ENCODE results near the gene EPN2. TPM values are rescaled to one million over a fixed set of nuclear protein-coding genes. Genes with fewer than 3 reads are reported as not detected.

Gene EPN2
- total RNA-seq, 1 donor from 2014 or later: 30.8 TPM

- no peak for DNase-seq (ENCODE audit: low read depth, low spot score)
Observed at GRCh38 chr17:19330271-19330670, 93.1 kb downstream of the EPN2 start.

DNA sequence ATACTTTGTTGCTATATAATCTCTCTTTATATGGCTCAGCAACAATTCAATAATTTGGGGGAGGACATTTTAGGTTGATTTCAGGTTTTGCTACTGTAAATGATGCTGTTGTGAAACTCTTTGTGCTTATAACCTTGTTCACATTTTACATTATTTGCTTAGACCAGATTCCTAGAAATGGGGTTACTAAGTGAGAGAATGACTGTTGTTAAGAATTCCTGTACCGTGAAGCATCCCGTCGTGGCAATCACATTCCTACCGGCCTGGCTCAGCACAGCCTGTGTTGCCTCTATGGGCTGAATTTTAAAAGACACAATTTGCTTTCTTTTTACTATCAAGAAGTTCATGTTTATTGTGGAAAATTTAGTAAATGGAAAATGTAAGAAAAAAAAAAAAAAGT is 94.0 kb downstream of the EPN2 start:
- DNase-seq (ENCODE audit: low read depth, low spot score): no peak

DNA sequence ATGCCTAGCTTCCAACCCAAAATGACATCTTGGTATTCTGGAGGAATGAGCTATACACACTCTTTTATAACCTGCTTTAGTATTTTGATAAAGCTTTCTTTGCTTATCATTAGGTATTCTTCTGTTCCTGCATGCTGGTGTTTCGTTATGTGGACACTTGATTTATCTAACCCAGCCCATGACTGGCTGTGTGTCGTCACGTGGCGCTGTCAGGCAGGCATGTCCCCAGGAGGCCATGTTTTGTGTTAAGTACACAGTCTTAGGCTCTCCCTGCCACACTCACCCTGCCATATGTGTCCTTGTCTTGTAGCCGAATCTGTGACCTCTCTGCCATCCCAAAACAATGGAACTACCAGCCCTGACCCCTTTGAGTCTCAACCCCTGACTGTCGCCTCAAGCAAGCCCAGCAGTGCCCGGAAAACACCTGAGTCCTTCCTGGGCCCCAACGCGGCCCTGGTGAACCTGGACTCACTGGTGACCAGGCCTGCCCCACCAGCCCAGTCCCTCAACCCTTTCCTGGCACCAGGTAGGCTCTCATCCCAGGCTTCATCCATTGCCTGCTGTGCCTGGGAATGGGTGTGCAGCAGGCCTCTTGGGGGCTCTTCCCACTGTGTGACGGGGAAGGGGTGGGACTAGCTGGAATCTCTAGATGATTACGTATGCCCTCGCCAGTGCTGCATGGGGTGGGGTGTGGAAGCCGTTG is 94.5 kb downstream of the EPN2 start:
- DNase-seq (ENCODE audit: low read depth, low spot score): no peak

GRCh38 chr17:19332371-19333131 is 95.4 kb downstream of the EPN2 start:
- DNase-seq (ENCODE audit: low read depth, low spot score): no peak

- DNase-seq (ENCODE audit: low read depth, low spot score): no peak
Observed at GRCh38 chr17:19333132-19333440, 95.9 kb downstream of the EPN2 start.

DNA sequence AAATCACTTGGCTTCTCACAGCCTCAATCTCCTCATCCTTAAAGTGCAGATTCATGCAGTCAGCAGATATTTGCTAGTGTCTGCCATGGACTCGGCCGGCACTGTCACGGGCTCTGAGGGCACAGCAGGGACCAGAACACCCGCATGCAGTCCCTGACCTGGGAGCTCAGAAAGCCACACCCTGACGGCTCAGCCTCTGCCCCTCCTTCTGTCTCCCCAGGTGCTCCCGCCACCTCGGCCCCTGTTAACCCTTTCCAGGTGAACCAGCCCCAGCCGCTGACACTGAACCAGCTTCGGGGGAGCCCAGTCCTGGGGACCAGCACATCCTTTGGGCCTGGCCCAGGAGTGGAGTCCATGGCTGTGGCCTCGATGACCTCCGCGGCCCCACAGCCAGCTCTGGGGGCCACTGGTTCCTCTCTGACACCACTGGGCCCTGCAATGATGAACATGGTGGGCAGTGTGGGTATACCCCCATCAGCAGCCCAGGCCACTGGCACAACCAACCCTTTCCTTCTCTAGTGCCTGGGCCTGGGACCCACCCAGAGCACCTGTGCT is 96.6 kb downstream of the EPN2 start:
- no peak for DNase-seq (ENCODE audit: low read depth, low spot score)

DNA sequence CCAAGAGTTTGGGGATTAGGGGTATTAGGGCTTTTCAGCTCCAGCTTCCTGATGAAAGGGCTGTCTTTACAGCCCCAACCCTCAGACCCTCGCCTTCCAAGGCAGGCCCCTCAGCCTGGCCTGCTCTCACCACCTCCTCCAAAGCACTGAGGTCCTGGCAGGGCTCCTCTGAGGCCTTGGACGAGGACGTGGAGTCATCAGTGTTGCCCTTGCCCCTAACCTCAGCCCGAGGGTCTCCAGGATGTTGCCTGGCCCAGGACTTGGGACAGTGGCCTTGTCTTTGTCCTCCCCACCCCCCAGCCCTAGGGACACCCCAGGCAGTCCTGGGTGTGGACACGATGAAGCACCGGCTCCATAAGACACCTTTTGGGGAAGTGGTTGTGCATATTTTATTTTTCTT is 97.2 kb downstream of the EPN2 start:
- DNase-seq (ENCODE audit: low read depth, low spot score): no peak

DNA sequence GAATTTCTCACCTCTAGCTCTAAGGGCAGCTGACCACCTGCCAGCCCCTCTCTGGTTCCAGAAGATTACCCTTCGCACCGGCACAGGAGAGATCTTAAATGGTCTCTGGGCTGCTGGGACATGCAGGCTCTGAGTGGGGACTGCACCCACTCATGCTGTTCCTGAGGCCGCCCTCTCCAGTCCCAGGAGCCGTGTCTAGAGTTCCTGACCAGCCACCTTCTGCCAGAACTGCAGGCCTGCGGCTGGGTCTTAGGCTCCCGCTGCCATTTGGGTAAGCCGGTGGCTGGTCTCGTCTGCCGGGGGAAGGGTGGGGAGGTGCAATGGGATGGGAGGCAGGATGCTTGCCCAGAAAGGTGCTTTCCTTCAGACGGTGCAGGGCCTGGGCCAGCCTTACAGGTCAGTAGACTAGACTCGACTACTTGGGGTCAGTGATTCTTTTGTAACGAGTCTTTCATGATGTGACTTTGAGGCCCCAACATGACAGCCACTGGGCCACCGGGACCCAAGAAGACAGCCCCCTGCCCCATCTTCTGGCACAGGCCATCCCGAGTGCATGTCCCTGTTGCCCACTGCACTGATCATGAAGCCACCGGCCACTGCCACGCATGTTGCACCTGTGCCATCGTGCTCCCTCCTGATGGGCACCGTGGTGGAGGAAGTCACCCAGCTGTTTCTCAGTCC is 98.9 kb downstream of the EPN2 start:
- no peak for DNase-seq (ENCODE audit: low read depth, low spot score)

DNA sequence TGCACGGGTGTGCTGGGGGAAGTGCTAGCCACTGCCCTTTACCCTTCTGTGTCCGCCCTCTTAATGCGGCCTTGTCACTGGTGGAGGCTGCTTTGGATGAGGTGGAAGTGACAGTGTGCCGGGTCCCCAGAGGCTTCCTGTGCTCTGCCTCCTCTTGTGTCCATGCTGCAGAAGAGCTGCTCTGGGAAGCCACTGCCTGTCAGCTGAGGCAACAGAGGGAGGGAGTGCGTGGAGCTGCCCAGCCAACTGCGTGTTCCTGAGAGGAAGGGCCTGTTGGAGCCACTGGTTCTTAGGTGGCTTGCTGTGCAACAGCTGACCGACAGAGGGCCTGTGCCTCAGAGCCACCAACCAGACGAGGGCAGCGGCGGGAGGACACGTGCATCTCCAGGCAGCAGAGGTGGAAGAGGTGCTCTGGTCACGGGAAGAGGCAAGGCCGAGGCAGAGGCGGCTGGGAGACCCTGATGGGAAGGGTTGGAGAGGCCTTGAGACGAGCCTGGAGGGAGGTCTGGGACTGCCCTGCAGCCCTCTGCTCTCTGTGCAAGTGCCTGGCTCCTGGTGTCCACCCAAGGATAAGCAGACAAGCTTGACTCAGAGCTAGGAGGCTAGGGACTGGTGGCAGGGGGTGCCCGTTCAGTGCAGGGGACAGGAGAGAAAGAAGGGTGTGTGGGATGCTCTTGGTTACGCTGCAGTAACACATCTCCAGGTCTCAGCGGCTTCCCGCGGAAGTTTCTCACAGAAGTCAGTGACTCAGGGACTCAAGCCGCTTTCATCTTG is 100.0 kb downstream of the EPN2 start:
- no peak for DNase-seq (ENCODE audit: low read depth, low spot score)

DNA sequence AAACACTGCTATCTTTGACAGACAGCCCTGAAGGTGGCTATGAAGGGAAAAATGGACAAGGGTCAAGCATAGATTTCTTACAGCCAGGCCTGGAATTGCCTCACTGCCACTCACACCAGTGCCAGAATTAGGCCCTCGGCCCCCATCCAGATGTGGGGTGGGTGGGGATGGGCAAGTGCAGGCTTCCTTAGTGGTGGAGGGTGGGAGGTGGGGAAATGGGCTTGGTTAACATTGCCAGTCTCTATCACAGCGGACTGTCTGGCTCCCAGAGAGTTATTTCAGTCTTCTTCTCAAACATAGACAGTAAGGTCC is 100.5 kb downstream of the EPN2 start:
- DNase-seq (ENCODE audit: low read depth, low spot score): no peak

DNA sequence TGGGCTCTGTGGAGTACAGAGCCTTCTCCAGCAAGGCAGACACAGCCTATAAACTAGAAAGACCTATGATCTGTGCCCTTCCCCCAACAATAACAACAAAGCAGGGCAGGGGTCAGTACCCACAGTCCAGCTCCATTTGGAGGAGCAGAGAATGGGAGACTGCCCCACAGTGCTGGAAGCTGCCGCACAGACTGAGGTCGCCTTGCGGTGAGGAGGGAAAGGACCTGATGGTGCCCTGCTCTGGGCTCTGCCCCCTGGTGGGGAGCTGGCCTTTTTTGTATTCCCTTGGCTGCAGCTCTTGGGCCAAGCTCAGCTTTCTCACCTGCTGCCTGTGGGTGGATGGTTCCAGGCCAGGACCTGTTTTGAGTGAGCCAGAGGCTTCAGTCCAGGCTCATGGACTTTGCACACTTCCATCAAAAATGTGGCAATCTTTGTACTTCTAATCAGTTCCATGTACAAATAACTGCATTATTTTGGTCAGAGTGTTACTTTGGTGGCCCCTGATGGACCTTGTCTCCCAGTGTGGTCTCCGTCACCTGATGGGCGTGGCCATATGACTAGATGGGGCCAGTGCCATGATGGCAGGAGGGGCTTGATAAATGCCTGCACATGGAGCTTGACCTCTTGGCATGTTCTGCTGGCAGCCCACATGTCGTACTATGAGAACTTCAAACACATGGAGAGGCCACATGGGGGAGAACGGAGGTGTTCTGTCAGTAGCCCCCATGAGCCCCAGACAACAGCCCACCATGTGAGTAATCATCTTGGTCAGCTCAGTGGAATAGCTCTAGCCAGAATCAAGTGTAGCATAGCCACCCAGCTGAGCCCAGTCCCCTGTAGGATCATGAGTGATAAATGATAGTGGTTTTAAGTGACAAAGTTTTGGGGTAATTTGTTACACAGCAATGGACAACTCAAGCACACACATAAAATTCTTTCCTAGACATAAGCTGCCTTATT is 101.1 kb downstream of the EPN2 start:
- no peak for DNase-seq (ENCODE audit: low read depth, low spot score)

DNA sequence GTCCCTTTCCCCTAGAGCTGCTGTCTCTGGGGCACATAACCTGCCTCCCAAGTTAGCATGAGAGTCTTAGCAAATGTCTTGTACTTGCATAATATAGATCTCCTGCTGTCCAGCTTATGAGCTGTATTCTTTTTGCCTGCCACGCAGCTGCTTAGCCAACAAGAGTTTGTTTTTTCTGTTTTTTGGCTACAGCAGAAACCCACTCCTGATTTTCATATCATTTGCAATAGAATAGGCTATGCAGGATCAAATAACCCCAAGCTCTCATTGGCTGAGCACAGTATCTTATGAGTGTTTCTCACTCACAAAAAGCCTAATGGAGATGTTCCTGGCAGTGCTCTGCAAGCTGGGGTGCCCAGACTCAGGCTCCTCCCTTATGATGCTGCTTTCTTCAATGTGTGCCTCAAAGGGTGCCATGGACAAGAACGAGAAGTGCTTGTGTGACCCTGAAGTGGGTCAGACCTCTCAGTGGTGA is 102.2 kb downstream of the EPN2 start:
- DNase-seq (ENCODE audit: low read depth, low spot score): no peak

DNA sequence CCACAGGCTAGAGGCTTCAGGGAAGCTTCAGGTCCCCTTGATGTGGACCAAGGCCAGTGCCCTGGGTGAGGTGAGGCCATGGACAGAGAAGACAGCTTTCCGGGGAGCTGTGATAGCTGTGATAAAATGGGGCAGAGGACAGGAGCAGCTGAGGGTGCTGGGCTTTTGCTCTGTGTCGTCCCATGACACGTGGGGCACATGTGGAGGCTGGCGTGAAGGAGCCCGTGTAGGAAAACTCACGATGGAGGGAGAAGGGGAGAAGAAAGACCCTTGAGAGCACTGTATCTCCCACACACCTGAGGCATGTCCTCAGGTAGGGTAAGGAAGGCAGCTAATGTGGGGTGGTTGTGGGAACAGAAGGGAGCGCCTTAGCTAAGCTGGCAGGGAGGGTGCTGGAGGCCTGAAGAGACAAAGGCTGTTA is 104.1 kb downstream of the EPN2 start:
- no peak for DNase-seq (ENCODE audit: low read depth, low spot score)

DNA sequence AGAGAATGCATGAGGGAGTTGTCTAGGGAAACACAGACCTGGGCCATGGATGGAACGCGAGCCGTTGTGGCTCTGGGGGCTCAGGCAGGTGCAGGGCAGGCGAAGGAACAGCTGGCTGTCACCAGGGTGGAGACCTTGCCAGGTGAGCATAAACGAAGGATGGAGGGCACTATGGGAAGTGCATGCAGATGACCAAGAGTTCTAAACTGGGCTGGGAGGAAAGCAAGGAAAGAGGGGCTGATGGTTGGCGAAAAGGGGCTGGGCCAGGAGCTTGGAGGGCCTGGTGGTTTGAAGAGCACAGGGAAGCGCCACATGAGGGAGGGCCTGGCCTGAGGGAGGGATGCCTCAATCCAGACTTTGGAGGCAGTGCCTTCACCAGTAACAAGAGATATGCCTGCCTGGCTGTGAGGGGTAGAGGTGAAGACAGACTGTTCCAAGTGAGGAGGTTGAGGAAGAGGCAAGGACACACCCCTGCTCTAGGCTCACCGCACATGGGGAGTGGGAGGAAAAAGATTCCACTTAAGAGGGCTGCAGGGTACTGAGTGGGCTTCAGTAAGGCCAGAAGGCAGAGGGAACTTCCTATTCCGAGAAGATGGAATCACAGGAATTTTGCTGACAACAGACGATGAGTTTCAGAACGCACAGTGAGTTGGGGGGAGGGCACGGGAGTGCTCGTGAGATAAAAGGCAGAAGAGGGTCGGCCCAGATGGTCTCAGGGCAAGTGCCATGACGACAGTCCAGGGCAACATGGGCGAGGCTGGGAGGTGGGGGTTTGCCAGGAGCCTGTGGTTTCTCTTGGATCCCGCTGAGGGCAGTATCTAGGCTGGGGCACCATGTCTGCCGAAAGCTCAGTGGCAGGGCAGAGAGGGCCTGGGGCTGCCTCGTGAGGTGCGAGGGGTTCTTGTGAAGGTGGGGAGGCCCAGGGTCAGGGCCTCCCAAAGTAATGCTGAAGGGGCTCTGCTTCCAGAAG is 104.8 kb downstream of the EPN2 start:
- DNase-seq (ENCODE audit: low read depth, low spot score): no peak

DNA sequence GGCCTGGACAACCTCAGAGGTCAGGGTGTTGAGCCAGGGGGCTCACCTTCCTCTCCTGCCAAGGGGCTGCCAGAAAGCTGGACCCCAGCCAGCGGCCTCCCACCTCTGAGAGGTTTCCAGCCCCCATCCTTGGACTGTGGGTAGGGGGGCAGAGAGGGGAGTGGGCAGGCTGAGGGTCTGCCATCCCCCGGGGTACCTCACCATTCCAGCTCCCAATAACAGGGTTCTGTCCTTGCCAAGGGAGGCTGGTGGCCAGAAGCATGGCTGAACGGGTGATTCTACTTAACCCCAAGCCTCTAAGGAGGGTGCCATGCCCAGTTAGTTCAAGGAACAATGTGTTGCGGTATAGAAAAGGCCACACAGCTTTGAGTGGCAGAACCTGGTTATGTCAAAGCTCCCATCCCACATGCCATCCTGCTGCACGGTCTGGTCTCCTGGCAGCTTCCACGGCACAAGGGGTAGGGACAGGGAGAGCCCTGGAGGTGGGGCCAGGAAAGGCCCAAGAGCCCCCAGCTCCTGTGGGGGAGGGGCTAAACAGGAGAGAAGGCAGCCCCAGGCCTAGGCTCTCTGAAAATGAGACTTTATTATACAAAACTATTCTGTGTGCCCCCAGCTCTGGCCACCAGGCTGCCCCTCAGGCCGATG is 105.6 kb downstream of the EPN2 start:
- no peak for DNase-seq (ENCODE audit: low read depth, low spot score)

DNA sequence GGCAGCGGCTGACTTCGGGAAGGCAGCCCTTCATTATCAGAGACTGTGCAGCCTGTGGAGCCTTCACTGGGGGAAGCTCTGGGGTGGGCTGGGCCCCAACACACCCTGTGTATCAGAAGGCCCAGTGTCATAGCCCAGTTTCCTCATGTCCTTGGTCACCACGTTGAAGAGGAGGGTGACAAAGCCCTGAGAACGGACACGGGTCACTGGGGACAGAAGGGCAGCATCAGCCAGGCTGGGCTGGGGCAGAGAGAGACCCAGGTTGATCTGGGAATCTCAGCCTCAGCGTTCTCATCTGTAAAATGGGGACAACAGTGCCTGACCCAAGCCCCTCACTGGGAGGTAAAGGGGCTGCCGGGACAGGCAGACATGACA is 106.1 kb downstream of the EPN2 start:
- no peak for DNase-seq (ENCODE audit: low read depth, low spot score)

DNA sequence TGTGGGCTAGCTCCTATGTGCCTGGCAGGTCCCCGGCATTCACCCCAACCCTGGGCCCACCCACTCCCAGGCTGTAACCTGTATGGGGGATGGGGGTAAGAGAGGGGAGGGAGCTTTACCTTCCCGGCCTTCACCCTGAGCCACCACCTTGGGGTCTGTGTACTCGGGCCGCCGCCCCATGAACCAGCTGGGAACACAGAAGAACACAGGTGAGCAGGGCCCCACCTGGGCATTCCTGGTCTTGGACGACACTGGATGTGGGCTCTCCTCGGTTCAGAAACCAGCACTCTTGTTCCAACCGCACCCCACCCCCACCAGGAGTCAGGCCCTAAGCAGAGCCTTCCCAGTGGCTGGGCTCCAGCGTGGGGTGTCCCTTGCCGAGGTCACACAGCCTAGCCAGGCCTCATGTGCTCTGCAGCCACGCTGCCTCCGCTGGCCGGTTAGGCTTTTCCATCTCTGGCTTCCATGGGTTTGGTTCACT is 106.5 kb downstream of the EPN2 start:
- DNase-seq (ENCODE audit: low read depth, low spot score): no peak

DNA sequence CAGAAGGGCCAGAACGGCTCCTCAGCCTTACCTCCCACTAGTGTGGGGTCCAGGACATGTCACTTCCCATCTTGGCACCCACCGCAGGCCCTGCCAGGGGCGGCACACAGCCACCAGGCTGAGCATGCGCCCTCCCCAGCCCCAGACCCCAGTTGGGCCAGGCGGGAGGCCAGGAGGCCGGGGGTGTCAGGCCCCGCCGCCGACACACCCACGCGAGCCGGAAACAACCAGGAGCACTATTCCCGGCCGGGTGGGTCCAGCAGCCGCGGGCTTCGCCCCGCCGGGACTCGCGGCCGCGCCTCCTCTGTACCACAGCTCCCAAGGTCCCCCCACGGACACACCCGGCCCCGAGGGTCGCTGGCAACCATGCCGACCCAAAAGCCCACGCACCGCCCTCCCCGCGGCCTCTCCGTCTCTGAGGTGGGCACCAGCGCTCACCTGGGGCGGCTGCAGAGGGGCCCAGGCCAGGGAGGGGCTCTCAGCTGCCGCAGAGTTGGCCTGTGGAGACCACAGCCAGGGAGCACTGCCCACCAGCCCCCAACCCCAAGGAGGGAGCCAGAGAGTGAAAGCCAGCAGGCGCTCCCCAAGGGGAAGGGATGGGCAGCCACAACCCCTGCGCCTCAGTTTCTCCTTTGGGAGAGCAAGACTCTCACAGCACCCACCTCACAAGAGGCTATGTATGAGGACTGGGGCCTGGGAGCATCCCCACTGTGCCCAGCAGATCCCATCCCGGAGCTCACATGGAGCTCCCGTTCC is 107.3 kb downstream of the EPN2 start:
- DNase-seq (ENCODE audit: low read depth, low spot score): no peak

Data from pulmonary artery endothelial cell (primary cell).